SW480 (cell line): Measurements from ENCODE around the gene GSTO2.

ENCODE experiments used
- DNase-seq: peaks from one replicate; pipeline ENCODE4 v3.0.0-alpha.2; 2016; ENCODE audit warnings: low spot score

Gene GSTO2

DNA sequence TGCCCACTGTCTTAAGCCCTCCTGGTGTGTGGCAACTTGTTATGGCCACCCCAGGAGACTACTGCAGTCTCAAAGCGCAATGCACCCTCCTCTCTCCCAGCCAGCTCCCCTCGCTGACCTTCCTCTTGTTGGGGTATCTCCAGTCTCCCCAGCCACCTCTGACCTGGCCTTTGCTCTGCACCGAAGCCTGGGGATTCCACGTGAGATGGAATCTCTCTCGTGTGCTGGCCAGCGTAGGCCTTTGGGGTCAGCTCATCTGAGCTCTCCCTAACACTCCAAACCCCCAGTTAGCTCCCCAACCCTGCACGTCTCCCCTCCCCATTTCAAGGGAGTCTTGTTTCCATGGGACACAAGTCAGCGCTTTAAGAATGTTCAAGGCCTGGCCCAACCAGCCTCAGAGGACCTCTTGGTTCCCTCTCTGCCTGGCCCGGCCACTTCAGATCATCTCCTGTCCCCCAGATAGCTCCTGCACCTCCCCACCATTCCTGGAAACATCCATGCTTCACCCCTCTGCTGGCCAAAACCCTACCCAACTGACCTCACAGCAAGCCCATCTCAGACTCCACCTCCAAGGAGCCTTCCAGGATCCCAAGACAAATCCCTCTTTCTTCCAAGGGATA is 58.1 kb downstream of the GSTO2 start:
- no peak for DNase-seq

DNA sequence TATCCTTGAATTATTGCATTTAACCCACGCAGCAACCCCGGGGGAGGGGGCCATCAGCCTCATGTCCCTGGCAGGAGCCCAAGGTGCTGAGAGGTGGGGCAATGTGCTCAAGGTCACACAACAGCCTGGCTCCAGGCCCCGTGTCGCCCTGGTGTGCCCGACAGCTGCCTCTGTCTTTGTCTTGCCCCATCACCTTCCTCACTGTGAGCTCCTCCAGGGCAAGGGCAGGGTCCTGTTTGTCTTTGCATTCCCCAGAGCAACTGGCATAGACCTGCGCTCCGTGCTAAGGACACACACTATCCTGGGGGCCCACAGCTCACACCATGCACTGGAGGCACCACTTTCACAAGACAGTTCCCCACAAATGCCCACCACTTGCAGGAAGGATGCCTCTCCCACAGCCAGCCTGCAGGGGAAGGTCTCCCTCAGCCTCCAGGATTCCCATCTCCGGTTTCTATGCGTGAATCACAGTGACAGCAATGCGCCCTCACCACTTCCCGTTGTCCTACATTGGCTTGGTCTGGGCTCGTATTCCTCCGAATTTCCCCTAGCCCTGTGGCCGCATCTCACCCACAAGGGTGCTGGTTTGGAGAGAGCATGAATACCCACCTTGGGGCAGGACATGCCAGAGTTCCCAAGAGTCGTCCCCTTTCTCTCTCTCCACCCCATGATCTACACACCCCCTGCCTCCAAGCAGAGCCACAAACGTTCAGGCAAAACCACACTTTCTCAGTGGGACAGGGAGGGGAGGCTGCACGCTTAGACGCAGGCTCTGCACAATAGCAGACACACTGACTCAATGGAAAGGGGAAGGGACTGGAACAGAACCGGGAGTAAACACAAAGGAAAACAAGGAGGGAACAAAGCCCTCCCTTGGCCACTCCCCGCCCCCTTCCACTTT is 59.0 kb downstream of the GSTO2 start:
- DNase-seq = peak; percentile 83

DNA sequence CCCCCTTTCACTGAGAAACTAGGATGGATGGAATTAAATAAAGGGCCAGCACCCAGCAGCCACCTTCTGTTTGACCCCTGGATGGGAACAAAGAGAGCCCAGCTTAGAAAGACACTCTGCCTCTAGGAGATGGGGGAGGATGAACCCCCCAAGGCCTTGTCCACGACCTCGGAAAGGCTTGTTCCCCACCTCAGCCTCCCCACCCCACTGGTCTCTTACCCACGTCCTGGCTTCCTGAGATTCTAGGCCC is 59.6 kb downstream of the GSTO2 start:
- no peak for DNase-seq

DNA sequence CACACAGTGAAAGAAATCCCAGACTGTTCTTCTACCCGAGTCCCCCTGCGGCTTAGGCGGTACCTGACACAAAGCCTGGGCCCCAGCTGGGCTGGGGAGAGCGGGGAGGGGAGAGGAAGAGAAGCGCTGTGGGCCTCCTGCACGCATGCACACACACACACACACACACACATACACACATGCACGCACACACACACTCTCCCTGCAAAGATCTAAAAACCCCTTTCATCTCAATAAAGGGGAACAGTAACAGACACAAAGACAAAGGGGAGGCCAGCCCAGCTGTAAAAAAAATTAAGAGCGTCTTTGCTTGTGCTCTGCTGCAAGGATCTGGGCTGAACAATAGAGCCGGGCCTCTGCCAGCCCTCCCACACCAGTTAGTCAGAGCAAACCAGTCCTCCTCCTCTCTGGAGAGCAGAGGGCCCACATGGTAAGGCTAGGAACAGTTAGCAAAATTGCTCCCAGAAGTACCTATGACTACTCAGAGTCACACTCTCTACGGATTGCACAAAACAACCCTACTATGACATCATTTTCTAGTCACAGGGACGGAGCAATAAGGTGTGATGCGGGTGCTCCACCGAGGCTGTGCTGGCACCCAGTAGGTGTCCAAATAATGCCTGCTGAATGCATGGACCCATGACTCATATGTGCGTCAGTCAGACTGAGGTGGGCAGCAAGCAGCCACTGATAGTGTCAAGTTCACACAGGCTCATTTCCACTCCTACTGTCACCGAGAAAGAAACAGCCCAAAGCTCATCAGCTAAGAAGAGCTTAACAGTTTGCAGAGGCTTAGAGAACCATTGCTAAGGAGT is 60.1 kb downstream of the GSTO2 start:
- peak; percentile 90 for DNase-seq

DNA sequence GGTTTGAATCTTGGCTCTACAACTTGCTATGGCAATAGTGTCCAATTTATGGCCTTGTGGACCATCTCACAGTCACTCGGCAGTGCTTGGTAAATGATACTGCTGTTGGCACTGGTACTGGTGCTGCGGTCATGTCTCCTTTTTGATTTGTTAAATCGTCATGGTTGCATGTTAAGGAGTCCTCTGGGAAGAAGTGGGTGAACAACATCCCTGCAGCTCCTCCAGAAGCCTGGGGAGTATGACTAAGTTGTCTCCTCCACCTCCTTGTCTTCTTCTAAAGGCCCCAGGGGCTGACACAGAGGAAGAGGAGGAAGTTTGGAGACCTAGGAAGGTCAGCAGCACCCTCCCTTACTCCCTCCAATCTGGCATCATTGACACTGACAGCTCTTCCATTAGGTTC is 60.8 kb downstream of the GSTO2 start:
- DNase-seq = no peak

DNA sequence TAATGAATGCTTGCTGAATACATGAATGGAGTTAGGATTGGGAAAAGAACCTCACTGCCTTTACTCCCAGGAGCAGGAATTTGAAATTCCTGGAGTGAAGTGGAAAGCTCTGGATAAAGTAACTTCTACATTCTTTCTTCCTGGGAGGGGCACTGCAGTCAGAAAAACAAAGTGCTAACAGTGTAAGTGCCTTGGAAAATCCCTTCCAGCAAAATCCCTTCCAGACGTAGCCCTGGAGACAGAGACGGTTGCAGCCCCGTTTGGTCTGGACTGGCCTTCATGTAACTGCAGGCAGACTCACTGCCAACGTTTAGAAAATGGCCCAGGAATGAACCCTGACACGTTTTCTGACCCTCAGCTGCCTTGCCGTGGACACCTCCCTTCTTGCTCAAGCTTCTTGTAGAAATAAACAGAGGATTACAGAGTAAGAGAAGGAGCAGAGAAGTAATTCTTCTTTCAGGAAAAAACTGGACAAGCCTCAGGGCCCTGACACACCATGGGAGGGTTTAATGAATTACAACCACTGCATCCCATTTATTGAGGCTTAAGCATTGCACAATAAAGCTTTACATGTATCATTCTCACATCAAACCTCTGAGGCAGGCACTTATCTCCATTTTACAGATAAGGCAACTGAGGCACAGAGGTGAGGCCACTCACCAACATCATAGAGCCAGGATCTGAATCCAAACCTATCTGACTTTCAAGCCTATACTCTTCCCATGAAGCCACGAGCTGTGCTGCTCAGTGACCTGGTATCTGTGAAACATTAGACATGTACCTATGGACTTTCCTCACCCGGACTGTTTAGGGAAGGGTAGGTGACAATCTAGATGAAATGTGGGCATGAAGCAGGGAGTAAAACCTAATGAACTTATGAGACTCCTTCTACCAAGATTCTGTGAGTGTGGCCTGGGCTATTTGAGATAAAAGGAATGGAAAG is 61.5 kb downstream of the GSTO2 start:
- no peak for DNase-seq

DNA sequence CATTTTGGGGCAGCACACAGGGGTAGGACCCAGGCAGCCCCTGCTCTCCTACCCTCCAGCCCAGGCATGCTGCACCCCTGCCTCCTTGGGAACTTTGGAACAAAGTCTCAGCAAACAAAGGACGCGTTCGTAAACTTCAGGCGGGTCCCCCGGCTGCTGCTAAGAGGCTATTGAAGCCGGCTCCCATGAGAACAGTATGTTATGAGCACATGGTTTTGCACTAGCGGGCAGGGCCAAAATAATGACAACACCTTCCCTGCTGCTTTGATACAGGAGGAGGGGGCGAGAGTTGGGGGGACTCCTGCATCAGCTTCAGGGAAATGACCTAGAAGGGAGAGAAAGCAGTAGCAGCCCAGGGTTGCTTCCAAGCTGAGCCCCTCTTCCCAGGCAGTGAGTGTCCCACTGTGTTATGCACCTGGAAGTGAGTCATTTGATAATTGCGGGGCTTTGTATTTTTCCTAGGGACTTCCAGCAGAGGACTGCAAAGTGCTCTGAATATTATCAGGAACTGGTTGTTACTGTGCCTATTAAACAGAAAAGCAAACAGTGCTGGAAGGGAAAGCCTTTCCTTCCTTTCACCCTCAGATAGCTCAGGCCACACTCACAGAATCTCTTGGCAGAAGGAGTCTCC is 62.3 kb downstream of the GSTO2 start:
- peak; percentile 70 for DNase-seq

DNA sequence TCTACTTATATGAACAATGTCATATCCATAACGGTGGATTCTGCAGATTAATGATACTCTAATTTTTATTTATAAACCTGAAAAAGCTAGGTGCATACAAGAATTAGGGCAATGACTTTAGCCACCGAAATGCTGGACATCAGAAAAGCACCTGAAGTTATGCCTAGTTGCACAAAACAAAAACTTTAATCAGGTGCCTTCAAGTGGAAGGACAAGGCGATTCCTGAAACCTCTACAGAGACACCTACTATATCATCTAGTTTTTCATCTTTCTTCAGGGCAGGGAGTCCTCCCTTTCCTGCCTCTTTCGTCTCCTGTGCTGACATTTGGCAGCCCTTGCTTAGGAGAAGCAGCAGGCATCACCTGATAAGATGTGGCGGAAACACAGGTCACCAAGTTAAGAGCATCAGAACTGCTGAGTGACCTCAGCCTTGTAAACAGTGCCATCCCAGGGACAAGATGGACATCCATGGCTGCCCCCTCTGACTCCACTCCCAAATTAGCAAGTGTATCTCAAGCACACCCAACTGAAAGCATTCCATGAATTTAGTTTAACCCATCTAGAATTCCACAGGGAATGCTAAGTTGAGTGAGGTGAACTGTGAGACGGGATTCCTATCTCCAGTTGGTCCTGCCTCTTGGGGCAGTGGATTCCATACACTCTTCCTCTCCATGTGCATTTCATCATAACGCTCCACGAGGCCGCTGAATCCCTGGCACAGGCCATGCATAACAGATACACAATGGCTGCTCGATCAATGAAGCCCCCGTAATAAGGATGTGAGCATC is 63.5 kb downstream of the GSTO2 start:
- DNase-seq = no peak

DNA sequence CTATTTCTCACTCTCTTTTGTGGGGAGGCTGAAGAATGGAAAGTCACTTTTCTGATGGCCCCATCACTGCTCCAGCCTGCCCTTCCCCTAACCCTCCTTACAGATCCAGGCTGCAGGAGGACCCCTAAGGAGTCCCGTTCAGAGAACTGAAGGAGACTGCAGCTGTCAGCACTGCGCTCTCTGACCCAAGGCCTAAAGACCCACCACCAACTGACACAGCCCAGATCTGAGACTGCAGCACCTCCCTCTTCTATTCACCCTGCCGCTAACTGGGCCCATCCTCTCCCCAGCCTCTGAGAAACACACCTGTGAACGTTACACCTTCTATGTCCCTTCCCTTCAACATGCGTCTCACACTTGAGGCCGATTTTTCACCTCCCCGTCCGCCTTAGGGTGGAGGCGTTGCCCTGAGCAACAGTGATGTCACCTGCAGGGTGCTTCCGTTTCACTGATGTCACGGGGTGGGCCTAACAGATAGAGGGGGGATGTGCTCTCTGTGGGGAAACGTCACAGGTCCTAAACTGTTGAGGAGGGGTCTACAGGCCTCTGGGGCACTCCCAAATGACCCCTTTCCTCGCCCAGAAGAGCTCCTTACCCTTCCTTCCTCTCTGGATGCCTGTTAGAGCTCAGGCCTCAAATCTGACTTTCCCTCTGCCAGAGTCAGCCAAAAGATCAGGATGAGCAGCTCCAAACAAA is 64.2 kb downstream of the GSTO2 start:
- DNase-seq = no peak

DNA sequence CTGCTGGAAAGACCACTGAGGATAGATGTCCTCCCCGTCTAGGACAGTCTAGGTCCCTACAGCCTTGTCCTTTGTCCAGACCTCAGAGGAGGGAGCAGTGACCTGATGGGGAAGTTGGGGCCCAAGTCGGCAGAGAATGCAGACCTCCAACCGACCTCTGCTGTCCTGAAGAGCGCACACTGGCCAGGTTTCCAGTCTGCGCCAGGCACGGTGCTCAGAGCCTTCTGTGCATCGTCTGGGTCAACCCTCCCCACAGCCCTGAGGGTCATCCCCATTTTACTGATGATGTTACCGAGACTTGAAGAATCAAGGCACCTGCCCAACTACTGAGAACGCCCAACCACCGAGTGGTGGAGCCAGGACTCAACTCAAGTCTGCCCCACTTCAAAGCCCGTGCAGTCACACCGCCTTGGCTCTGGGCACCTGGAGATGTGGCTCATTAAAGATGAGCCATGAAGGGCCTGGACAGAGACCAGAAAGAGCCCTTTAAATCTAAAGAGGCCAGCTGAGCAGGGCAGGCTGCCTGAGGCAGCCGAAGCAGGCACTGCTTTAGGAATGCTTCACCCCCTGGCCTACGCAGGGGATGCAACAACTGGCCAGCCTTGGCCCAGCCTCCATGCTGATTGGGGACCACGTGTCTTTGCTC is 64.9 kb downstream of the GSTO2 start:
- DNase-seq = no peak

DNA sequence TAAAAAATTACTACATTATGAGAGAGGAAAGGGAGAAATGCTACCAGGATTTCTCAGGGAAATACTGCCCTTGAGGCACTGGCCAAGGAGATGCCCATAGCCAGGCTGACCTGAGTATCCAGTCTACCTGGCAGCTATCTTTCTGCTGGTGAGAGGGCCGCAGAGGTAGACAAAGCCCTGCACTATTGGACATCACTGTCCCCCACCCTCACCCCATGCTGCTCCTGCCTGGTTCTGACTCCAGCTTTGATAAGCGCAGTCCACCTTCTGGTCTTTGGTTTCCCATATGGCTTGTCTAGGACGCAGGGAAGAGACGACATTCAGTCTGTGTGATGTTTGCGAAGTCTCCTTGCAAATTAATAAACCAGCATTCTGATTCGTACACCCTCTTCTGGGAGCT is 65.6 kb downstream of the GSTO2 start:
- DNase-seq = no peak

DNA sequence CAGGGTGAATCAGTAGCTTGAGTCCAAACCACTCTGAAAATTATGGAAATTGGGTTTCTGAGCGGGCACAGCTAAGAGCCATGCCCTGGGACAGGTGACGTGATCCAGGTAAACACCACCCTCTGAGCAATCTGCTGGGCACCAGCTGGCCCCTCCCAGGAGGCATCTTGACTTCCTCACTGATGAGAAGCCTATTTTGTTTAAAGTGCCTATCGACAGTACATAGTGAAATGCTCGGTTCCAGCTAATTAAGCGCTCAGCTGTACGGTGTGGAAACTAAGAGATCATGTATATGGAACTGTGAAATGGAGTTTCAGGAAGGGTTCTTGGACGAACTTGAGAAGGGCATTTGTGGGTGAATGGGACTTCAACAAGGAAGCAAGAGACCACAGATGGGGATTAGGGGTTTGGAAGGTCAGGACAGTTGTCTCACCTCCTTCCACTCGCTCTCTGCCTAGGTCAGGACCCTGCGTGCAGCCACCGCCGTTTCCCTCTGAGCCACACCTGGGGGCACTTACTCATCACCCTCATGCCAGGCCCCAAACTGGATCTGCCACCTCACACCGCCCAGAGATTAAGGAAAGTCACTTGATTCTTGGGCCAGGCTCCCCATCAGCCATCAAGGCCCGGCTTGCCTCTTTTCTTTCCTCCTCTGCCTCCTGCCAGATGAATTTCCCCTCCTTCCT is 66.1 kb downstream of the GSTO2 start:
- no peak for DNase-seq

DNA sequence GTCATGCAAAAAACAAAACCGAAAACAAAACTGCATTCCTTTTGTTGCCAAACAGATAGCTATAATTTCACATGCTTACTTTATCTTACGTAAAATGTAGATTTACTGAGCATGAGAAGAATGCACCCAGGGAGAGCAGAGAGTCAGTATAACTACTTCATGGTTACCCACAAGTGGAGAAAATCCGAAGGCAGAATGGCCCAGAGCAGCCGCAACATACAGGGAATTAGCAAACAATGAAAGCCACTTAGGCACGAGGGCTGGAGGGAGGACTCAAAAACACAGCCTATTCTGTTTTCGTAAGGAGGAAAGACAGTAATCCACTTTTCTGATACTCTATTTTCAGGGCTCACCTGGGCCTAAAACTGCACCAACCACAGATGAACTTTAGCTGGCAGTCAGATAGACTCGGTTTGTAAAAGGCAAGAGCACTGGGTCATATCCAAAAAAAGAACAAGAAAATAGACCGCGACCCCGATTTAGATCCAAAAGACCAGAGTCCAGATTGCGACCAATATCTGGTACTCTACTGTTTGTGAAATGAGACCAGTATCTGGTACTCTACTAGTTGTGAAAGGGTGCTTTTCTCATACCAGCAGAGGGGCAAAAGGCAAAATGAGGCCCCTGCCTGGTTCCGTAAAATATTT is 68.0 kb downstream of the GSTO2 start:
- no peak for DNase-seq

DNA sequence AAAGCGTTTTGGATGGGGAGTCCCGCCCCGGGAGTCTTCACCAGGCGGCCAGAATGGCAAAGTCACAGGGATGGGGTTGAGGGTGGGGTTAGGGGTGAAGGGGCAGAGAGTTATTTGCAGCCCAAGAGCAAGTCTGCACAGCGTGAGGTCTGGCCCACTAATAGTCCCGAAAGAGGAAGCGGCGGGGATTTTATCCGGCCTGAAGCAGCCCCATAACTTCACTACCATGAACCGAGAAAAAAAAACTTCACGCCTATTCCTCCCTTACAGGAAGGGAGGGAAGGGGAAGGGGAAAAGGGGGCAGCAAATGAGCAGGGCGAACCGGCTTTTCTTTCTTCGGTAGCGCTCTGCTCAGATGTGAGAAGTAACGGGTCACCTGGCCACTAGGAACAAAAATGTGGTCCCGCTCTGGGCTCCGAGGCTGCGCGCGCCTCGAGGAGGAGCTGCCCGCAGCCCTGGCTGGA is 68.6 kb downstream of the GSTO2 start:
- peak; percentile 39 for DNase-seq

DNA sequence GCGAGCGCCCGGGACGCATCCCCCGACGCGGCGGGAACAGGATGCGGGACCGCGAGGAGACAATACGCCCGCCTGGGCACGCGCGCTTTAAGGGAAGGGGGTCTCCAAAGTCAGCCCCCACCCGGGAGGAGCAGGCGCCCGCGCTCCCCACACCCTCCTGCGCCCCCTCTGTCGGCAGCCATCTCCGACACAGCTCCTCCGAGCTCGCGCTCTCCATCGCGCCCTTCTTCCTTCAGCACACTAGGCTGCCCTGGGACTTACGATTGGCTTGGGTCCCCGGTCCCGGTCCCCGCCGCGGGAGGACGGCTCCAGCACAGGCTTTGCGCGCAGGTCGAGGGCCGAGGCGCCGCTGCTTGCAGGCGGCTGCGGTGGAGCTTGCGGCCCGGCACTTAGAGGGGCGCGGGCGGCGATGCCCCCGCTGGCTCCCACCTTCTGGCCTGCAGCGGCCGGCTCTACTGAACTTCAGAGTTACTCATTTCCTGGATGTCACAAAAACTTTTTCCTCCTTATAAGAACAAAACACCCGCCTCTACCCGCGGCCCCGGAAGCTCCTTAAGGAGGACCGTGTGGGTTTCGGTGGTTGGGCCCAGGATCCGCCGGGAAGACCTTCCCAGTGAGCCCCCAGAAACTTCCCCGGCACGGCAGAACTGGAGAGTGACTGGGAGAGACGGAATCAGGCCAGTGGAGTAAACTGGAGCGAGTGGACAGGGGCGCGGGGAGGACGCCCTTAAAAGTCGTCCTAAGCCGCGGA is 69.2 kb downstream of the GSTO2 start, which contains the start of gene ITPRIP:
ITPRIP (minus strand) TSS at position 481 of the 751 bp plus-strand sequence. CDS start 22,414 bp downstream, outside the sequence.
- peak; percentile 74 for DNase-seq

DNA sequence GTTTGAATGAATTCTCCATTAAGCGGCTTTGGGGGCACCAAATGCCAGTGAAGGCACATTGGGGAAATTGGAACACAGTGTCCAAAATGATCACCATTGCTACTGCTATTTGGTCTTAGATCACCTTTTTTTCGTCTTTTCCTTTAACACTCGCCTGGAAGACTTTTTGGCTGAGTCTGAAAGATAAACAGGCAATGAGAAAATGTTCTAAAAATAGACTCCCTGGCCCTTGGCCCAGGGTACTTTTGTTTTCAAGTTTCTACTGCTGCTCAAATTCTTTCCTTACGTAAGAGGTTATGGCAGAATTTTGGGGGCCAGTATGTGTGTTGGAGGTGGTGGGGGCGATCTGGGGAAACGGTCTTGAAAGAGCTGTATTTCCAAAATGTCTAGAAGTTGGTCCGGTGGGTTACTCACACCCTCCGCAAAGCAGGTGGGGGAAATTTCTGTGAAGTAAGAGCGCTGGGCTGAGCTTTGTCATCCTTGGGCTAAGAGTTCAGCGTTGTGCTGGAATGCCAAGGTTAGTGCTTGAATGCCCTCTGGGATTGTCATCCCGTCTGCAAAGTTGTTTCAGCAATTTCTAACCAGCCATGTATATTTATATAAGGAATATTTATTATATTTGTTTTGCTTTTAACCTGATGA is 70.6 kb downstream of the GSTO2 start:
- no peak for DNase-seq

DNA sequence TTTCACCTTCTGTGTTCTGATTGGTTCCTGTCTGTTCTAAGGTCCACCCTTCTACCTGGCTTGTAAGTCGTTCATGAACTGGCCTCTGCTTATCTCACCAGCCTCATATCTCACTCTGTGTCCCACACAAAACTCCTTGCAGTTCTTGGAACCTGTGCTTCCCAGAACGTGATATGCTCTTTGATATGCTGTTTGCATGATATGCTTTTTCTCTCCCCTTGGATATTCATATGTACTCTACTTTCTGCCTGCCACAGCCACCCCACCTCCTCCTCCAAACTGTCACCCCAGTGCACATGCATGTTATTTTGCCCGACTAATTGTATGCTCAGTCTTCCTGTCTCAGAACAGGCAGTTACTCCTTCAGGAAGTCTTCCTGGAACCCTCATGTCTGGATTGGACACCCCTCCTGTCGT is 71.1 kb downstream of the GSTO2 start:
- no peak for DNase-seq
